DMS53 treated with DMSO at 0.1 percent for 48 hours (cell line): Measurements from ENCODE around the gene TAAR1.
"Not testable (repeated sequence)": the region's sequence is repeated elsewhere in the genome, so short reads cannot be mapped to it uniquely, and the experiment has no call there.

Experiments
- DNase-seq: peaks from one replicate; lab custom pipeline; 2025; ENCODE audit not compliant: unreplicated experiment; lab: John Stamatoyannopoulos, UW

TAAR1 gene

DNA sequence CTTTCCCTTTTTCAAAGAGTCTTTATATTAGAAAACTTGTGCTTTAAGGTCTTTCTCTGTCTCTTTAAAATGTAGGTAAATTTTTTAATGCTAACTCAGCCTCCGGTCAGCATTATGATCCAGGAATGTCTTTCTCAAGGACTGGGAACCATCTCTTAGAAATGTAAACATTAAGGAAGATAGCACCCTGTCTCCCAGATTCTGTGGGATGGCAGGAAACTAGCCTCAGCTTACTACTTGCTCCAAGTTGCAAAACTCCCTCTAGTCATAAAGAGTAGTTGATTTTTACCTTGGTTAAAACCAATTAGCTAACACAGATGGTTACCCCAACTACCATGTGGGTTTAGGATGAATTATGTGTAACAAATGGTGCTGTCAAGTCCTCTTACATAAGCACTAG is 4.7 kb upstream of the TAAR1 start:
- DNase-seq: no peak

DNA sequence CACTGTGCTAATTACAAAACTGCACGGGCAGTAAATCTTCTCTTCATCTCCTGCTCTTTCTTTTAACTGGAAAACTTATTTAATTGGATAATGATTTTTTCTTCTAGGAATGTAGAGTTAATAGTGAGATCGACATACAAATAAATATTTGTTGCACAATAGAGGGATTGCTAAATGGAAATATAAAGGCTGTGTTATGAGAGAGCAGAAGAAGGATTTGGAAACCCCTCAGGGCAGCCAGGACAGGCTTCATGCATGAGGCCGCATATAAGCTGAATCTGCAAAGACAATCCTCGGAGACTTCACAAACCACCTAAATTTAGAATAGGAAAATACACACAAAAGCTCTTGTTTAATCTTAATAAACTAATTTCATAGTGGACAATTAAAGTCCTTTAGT is 2.9 kb upstream of the TAAR1 start:
- no peak for DNase-seq

DNA sequence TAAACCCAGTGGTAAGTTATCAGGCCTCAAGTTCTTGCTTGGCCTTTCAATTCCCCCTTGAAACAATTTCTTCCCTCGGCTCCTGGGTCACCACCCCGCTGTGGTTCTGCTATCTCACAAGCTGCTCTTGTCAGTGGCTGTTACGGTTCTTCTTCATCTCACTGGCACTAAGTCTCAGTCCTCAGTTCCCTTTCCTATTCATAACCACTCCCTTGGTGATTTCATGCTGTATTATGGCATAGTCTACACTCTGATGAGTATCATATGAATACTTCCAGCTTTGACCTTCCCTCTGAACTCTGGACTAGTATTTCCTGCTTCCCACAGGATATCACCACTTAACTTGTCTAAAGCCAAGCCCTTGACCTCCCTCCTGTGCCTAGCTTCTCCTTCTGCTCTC is 7.9 kb downstream of the TAAR1 start:
- no peak for DNase-seq

GRCh38 chr6:132650429-132650828 is 8.6 kb downstream of the TAAR1 start:
- DNase-seq: no peak

GRCh38 chr6:132648828-132649227 is 10.2 kb downstream of the TAAR1 start:
- DNase-seq: no peak

GRCh38 chr6:132648356-132648755 is 10.6 kb downstream of the TAAR1 start:
- DNase-seq: no peak

GRCh38 chr6:132643547-132643946 is 15.4 kb downstream of the TAAR1 start:
- no peak for DNase-seq

DNA sequence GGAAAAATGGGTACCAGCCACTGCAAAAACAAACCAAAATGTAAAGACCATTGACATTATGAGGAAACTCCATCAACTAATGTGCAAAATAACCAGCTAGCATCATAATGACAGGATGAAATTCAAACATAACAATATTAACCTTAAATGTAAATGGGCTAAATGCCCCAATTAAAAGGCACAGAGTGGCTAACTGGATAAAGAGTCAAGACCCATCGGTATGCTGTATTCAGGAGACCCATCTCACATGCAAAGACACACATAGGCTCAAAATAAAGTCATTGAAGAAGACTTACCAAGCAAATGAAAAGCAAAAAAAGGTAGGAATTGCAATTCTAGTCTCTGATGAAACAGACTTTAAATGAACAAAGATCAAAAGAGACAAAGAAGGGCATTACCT is 21.8 kb downstream of the TAAR1 start:
- not testable (repeated sequence) for DNase-seq

GRCh38 chr6:132635906-132636305 is 23.1 kb downstream of the TAAR1 start:
- not testable (repeated sequence) for DNase-seq

DNA sequence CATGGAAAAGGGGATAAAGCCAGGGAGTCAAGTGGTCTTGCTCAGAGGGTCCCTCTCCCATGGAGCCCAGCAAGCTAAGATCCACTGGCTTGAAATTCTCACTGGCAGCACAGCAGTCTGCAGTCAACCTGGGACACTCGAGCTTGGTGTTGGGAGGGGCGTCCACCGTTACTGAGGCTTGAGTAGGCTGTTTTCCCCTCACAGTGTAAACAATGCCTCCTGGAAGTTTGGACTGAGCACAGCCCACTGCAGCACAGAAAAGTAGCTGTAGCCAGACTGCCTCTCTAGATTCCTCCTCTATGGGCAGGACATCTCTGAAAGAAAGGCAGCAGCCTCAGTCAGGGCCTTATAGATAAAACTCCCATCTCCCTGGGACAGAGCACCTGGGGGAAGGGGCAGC is 23.7 kb downstream of the TAAR1 start:
- DNase-seq: not testable (repeated sequence)

- DNase-seq: no peak
These were observed 24.2 kb downstream of the TAAR1 start for GRCh38 chr6:132634796-132635195.

GRCh38 chr6:132633362-132633761 is 25.6 kb downstream of the TAAR1 start:
- DNase-seq: no peak

GRCh38 chr6:132624175-132624574 is 34.8 kb downstream of the TAAR1 start, which contains the start of gene TAAR2:
Gene TAAR2 (minus strand): TSS chr6:132624275. CDS start chr6:132624275, 0 bp downstream.
- no peak for DNase-seq

DNA sequence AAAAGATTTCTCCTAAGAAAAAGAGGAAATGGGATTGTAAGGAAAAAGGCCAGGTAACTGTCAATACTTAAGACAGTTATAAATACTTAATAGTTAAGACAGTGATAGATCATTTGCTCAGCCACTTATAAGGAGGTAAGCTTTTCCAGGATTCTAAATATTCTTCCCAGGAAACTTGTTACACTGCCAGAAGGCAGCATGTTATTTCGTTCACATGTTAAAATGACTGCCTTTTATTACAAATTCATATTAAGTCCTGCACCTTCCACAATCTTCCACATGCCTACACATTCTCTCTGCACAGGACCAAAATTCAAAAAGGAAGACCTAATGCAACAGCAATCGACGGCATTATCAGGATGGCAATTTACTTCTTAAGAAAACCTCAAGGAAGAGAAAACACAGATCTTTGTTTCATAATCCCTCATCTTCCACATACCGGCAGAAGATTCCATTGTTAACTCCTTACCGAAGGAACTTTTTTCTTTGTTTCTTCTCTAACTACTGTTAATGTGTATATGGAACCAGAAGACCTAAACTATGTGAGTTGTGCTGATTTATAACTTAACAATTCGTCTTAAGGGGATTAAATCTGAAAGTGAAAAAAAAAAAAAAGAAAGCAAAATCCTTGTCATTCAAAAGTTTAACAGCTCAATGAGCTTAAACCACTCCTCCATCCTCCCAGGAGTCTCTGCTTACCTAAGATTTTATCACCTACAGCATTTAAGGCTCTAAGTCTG is 35.7 kb downstream of the TAAR1 start:
- no peak for DNase-seq

GRCh38 chr6:132616677-132617076 is 42.3 kb downstream of the TAAR1 start:
- DNase-seq: no peak

DNA sequence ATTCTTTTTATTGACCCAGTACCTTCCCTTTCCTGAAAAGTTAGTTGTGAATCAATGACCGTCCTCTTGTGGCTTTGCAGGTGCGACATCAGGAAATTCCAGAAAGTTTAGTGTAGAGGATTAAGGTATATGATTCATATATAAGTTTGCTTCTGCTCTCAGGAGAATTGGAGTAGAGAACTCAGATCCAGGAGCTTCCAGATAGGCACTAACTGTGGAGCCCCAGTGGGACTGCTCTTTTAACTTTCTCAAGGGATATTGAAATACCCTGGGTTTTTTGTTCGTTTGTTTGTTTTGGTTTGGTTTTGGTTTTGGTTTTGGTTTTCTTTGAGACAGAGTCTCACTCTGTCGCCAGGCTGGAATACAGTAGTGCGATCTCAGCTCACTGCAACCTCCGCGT is 44.4 kb downstream of the TAAR1 start:
- no peak for DNase-seq

DNA sequence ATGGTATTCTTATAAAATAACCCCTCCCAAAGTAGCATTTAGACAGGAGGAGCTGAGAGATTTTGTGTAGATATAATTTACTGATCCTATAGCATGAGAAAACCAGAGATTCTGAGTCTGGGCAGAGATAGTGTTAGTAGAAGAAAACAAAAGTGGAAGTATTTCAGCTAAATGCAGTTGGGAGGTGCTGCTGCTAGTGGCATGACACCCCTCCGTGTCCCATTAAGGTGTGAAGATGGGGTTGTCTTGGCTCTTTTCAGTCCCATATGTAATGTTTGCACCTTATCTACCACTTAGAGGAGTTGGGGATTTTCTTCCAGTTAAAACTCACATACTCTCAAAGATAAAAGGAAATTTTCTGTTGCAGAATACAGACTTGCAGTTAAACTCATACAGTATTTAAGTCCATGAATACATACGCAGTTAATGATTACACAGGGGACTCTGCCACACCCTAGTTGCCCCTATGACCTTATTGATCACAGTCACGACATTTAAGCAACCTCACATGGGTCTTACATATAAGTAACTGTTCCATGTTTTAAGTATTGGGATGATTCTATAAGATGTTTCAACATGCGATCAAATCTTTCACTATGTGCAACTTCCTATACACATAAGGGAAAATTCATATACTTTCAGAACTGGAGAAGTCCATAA is 46.4 kb downstream of the TAAR1 start:
- no peak for DNase-seq

DNA sequence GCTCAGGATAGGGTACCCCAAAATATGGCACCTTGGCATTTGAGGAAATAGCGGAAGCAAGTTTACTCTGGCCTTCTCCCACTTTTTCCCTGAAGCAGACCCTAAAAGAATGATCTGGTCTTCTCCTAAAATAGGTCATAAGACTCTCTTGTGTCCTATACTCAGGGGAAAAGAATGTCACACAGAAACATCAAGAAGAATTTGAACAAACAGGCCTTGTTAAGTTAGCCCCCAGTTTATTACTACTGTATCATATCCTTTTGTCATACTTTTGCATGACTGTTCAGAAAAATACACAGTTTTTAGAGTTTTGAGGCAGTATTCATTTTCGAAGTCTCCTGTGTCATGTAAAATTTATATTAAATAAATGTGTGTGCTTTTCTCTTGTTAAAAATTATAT is 47.4 kb downstream of the TAAR1 start:
- no peak for DNase-seq

DNA sequence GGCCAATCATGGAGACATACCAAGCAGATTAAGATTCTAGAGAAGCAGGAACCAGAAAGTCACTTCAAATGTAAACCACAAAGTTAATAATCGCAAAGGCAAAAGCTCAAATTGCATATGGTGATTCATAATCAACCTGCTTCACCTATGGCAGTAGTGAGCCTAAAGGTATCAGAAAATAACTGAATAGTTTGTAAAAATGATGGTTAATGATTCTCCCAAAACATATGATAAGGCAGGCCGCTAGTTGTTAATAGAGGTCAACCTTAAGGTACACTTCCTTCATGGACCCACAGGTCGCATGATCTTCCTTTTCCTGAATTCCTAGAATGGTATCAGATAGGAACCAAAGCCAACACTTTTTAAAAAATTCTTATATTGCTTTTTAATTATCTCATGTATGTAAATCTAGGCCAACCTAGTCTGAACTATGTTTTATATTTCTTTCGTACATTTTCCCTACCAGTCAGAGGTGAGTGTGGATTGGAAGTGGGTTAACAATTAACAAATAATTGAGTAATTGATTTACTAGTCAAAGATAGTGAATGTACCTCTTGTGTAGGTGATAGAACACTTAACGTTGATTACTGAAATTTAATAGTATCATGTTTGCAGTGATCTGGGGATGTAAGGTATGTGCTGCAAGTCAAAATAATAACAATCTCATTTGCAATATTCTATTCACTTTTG is 51.3 kb downstream of the TAAR1 start:
- no peak for DNase-seq

GRCh38 chr6:132604635-132605152 is 54.3 kb downstream of the TAAR1 start:
- DNase-seq: no peak

- not testable (repeated sequence) for DNase-seq
These were observed 58.1 kb downstream of the TAAR1 start for GRCh38 chr6:132600900-132601299.

DNA sequence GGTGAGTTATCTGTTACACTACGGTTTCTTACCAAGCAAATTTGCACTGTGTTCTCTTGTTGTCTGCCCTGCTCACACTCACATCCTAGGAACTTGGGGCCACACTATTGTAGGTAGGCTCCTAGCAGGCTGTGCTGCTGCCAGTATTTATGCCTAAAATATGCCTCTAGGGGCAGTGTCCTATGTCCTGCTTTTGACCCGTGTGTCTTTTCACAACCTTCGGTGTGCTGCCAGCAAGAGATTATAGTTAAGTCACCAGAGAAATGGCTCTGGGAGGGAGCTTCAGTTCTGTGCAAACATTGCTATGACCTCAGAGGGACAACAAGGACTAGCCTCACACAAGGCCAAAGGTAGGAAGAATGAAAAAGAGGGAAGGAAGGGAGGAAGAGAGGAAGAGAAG is 60.5 kb downstream of the TAAR1 start:
- peak; percentile 34 for DNase-seq
